Uterus (tissue), 2 donors: ENCODE measurements around the gene C5orf15.

ENCODE experiments used
- CTCF ChIP-seq, 4 experiments: fragments of 200-600 bp in 2 of 4; fragments of 450-650 bp in 2 of 4; sonication (generic) in 2 of 4; IDR thresholded peaks; one replicate each; pipeline ENCODE4 v1.5.1; 2016 to 2019; ENCODE audit warnings: antibody characterized with exemption in 4 of 4, mild to moderate bottlenecking in 2 of 4, moderate library complexity in 1 of 4
- POLR2A ChIP-seq, 2 donors: fragments of 450-650 bp; IDR thresholded peaks; one replicate each; pipeline ENCODE4 v1.6.1; 2016; ENCODE audit warnings: antibody characterized with exemption in 2 of 2, mild to moderate bottlenecking in 1 of 2, moderate library complexity in 1 of 2

GRCh38 chr5:133959643-133960042, 8.8 kb downstream of the C5orf15 start:
- TF ChIP-seq CTCF (IDR thresholded peaks at IDR 0.05) (no peak), POLR2A (IDR thresholded peaks at IDR 0.05) (no peak)
